ENCODE measurements around the gene TBC1D25. TPM values are rescaled to one million over a fixed set of nuclear protein-coding genes. Genes with fewer than 3 reads are reported as not detected.
A peak's percentile ranks its signal among the peaks of the same experiment; 100 is the strongest.
"Not testable (repeated sequence)": the region's sequence is repeated elsewhere in the genome, so short reads cannot be mapped to it uniquely, and the experiment has no call there.

The TBC1D25 gene
- total RNA-seq, 1 donor from 2014 or later, result 1.5 TPM

GRCh38 chrX:48516987-48517386 lies 22.5 kb upstream of the TBC1D25 start:
- Histone ChIP-seq H3F3A (ENCODE audit: low read depth) (peaks cover 5% of the 10 kb centered on the region), H3K4me2 (no peak overlapping the region), H4K20me1 (ENCODE audit: low read depth) (no peaks in the 10 kb centered on the region), H3K4me1 (no peaks in the 10 kb centered on the region), H3K27me3 (no peaks in the 10 kb centered on the region), H2AFZ (replicated peaks) (no peak overlapping the region), H3K9me3 (ENCODE audit: low read depth) (no peaks in the 10 kb centered on the region), H3K27ac (no peak overlapping the region), H3K36me3 (no peaks in the 10 kb centered on the region), H3K9ac (no peak overlapping the region), H3K4me3 (no peak overlapping the region), H3K79me2 (ENCODE audit: low read depth) (peaks cover under 1% of the 10 kb centered on the region)
- Mint-ChIP-seq H3K9me3 (peaks cover 21% of the 10 kb centered on the region), H3K27me3 (ENCODE audit: insufficient read depth, low read depth) (peaks cover 7% of the 10 kb centered on the region), H3K36me3 (peaks cover 10% of the 10 kb centered on the region), H3K27ac (no peak overlapping the region), H3K4me1 (peaks cover 12% of the 10 kb centered on the region), H3K4me3 (no peak overlapping the region)
- DNase-seq (ENCODE audit: low spot score), result no peak
- TF ChIP-seq CTCF (IDR thresholded peaks at IDR 0.05), result no peak
- TF ChIP-seq EZH2phosphoT487 (IDR thresholded peaks at IDR 0.05), result no peak
- no peak for TF ChIP-seq EZH2 (IDR thresholded peaks at IDR 0.05)

- H3K9me3 ChIP-seq (ENCODE audit: low read depth); H3K4me3 Mint-ChIP-seq; H3K4me2 ChIP-seq; H3F3A ChIP-seq (ENCODE audit: low read depth); H3K4me3 ChIP-seq; H3K27me3 ChIP-seq; H3K27ac Mint-ChIP-seq; H4K20me1 ChIP-seq (ENCODE audit: low read depth); H3K4me1 ChIP-seq; H3K27ac ChIP-seq; H3K9ac ChIP-seq; H3K36me3 ChIP-seq; H2AFZ ChIP-seq (replicated peaks); DNase-seq (ENCODE audit: low spot score); H3K27me3 Mint-ChIP-seq (ENCODE audit: insufficient read depth, low read depth): not testable (repeated sequence)
- H3K4me1 Mint-ChIP-seq, result peaks cover 12% of the 10 kb centered on the region
- peaks cover 10% of the 10 kb centered on the region for H3K36me3 Mint-ChIP-seq
- peaks cover 26% of the 10 kb centered on the region for H3K79me2 ChIP-seq (ENCODE audit: low read depth)
- H3K9me3 Mint-ChIP-seq, result peaks cover 16% of the 10 kb centered on the region
Observed at GRCh38 chrX:48519481-48519880, 20.0 kb upstream of the TBC1D25 start.

- Histone ChIP-seq H3K9ac (no peak overlapping the region), H3K36me3 (no peaks in the 10 kb centered on the region), H3K9me3 (ENCODE audit: low read depth) (no peaks in the 10 kb centered on the region), H3K27me3 (no peaks in the 10 kb centered on the region), H3K4me2 (no peak overlapping the region), H2AFZ (replicated peaks) (no peak overlapping the region), H3K79me2 (ENCODE audit: low read depth) (peaks cover 32% of the 10 kb centered on the region), H3F3A (ENCODE audit: low read depth) (peaks cover 5% of the 10 kb centered on the region), H3K27ac (no peak overlapping the region), H3K4me3 (no peak overlapping the region), H4K20me1 (ENCODE audit: low read depth) (no peaks in the 10 kb centered on the region), H3K4me1 (no peaks in the 10 kb centered on the region)
- Mint-ChIP-seq H3K36me3 (peaks cover 8% of the 10 kb centered on the region), H3K4me3 (peak overlapping the region; percentile 91), H3K9me3 (peaks cover 11% of the 10 kb centered on the region), H3K27me3 (ENCODE audit: insufficient read depth, low read depth) (peaks cover 5% of the 10 kb centered on the region), H3K27ac (peak overlapping the region; percentile 55), H3K4me1 (peaks cover 12% of the 10 kb centered on the region)
- TF ChIP-seq EZH2 (IDR thresholded peaks at IDR 0.05) (no peak), CTCF (IDR thresholded peaks at IDR 0.05) (no peak), EZH2phosphoT487 (IDR thresholded peaks at IDR 0.05) (no peak)
- no peak for DNase-seq (ENCODE audit: low spot score)
Observed at GRCh38 chrX:48520455-48520854, 19.1 kb upstream of the TBC1D25 start.

GRCh38 chrX:48520976-48521352 lies 18.6 kb upstream of the TBC1D25 start:
- Mint-ChIP-seq H3K27me3 (ENCODE audit: insufficient read depth, low read depth) (peaks cover 5% of the 10 kb centered on the region), H3K27ac (peak overlapping the region; percentile 70), H3K9me3 (peaks cover 11% of the 10 kb centered on the region), H3K4me1 (peaks cover 12% of the 10 kb centered on the region), H3K4me3 (peak overlapping the region; percentile 91), H3K36me3 (peaks cover 8% of the 10 kb centered on the region)
- Histone ChIP-seq H4K20me1 (ENCODE audit: low read depth) (no peaks in the 10 kb centered on the region), H3K9ac (no peak overlapping the region), H3K4me3 (peak overlapping the region; percentile 61), H3K4me2 (peak overlapping the region; percentile 81), H3K4me1 (no peaks in the 10 kb centered on the region), H3F3A (ENCODE audit: low read depth) (peaks cover 5% of the 10 kb centered on the region), H2AFZ (replicated peaks) (no peak overlapping the region), H3K27ac (no peak overlapping the region), H3K27me3 (no peaks in the 10 kb centered on the region), H3K9me3 (ENCODE audit: low read depth) (no peaks in the 10 kb centered on the region), H3K79me2 (ENCODE audit: low read depth) (peaks cover 32% of the 10 kb centered on the region), H3K36me3 (no peaks in the 10 kb centered on the region)
- TF ChIP-seq CTCF (IDR thresholded peaks at IDR 0.05), result no peak
- no peak for TF ChIP-seq EZH2phosphoT487 (IDR thresholded peaks at IDR 0.05)
- TF ChIP-seq EZH2 (IDR thresholded peaks at IDR 0.05), result no peak
- no peak for DNase-seq (ENCODE audit: low spot score)

Data from neural progenitor cell (in vitro differentiated cells).